HS-27A (cell line): ENCODE results near the gene TSKU.

ENCODE experiments used
- DNase-seq: peaks from one replicate; pipeline ENCODE4 v3.0.0-alpha.2; 2012; ENCODE audit warnings: low read depth, missing footprints

The TSKU gene, protein sequence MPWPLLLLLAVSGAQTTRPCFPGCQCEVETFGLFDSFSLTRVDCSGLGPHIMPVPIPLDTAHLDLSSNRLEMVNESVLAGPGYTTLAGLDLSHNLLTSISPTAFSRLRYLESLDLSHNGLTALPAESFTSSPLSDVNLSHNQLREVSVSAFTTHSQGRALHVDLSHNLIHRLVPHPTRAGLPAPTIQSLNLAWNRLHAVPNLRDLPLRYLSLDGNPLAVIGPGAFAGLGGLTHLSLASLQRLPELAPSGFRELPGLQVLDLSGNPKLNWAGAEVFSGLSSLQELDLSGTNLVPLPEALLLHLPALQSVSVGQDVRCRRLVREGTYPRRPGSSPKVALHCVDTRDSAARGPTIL

DNA sequence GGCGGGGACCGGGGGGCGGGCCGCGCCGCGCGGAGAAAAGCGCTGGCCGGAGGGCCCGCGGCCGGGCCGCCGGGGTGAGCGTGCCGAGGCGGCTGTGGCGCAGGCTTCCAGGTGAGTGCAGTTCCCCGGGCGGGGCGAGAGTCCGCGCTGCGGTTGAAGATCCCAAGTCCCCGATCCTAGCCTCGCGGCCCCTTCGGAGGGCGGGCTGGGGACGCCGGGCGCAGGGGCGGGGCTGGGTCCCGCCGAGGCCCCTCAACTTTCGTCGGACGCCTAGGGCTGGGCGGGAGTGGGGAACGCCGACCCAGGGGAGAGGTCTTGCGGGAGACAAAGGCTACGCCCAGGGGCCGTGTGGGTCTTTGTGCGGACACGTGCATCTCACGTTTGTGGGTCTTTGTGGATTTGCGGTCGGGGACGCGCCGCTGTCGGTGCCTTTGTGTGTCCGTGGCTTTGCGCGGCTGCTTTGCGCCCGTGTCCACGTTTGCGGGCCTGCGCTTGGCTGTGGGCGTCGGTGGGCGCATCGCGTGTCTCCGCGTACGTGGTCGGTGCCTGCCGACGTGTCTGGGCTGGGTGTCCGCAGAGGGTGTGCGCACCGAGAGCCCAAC lies at the start of gene TSKU:
TSS of gene TSKU (plus strand) at position 63 of the 602 bp plus-strand sequence. CDS start 12,261 bp downstream, outside the sequence.
- DNase-seq, result no peak

DNA sequence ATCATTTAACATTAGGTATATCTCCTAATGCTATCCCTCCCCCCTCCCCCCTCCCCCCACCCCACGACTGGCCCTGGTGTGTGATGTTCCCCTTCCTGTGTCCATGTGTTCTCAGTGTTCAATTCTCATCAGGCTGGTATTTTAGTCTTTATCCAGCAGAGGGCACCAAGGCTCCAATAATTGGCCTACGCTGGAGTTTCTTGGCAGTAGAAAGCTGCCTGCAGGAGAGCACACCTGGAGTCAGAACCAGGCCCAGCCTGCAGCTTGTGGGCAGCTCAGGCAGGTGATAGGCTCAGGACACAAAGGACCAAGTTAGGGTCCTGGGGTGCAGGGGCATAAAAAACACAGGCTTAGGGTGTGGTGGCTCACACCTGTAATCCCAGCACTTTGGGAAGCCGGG lies 49.2 kb upstream of the TSKU start:
- peak; percentile 36 for DNase-seq

DNA sequence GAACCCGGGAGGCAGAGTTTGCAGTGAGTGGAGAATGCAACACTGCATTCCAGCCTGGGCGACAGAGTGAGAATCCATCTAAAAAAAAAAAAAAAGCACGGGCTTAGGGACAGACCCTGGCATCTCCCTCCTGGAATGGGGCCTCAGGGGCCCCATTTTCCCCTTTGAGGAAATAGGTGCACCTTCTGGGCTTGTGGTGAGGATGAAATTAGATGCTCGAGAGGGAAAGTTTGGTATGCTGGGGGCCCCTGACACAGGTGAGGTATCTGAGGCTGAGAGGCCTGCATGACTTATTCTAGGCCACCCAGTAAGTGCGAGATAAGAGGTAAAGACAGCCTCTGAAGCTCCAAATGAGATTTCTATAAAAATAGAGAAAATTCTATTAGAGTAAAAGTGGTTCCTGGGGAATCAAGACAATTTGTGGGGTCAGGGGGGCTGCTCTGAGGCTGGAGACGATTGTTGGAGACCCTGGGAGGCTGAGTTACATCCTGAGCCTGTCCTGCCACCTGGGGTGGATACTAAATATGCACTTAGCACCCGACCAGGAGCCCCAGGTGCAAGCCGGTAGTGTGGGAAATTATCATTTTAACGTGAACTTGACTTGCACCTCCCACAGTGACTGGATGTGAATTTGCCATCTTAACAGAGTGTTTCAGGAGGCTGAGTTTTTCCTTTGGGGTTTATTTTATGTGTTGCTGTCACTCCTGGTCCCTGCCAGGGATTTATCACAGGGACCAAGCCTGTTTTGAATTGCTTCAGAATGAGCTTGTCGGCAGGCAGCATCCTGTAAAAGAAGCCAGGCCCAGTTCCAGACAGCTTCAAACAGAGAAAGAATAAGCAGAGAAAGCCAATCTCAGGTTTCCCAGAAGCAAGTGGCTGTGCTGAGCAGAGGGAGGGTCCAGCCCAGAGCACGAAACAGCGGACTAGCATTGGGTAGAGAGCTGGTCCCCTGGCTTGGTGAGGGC lies 48.4 kb upstream of the TSKU start:
- no peak for DNase-seq

DNA sequence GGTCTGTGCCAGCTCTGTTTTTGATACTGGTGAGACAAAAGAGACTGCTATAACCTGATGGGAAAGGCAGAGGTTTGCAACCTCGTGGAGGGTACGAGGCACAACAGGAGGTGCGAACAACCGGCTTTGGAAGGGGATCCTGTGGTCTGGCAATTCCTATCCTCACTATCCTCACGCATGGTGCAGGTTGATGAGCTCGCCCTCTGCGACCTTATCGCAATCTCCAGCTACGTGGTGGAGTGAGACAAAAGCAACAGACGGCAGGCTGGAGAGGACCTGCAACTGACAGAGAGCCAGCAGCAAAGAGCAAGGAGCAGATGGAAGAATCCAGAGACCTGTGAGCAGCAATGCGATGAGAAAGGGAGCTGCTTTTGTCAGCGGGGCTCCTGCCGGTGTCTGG lies 47.3 kb upstream of the TSKU start:
- DNase-seq, result no peak

DNA sequence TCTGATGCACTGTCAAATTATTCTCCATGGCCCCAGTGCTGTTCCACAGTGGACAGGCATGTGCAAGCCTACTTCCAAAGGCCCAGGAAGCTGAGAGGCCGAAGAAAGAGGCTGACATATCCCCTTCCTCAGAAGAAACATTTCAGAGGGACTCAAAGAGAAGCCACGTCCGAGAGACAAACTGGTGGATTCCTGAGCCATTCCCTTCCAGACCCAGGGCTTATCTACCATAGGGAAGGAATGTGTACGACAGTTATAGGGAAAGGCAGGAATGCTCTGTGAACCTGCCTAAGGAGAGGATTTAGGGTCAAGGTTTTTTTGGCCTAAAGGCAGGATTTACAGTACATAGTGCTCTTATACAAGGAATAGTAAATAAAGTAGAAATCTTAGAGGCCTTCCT lies 46.9 kb upstream of the TSKU start:
- no peak for DNase-seq

DNA sequence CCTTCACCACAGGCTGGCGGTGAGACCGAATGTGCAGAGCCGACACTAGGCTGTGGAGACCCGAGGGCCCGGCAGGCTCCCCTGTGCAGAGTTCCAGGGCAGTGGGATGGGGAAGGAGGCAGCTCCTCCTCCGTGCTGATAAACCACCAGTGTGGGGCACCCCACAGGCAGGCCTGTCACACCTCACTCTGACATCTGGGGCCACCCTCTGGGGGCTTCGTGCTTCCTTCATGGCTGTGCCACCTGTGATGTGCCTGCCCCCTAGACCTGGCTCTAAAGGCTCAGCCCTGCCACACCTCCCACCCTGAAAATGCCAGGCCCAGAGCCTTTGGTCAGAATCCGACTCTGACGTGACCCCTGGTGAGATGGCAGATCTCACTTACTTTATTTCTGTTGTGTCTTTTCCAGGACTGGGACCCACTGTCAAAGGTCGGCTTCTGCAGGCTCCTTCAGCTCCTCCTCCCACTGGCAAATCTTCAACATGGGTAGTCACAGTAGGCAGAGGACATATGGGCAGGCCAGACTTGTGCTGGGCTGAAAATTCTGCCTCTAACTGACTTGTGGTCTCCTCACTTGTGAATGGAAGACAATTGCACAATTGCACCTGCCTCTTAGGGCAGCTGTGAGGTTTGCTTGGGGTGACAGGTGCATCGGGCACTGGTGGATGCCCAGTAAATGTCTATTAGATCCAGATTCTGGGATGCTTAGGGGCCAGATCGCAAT lies 46.2 kb upstream of the TSKU start:
- no peak for DNase-seq

DNA sequence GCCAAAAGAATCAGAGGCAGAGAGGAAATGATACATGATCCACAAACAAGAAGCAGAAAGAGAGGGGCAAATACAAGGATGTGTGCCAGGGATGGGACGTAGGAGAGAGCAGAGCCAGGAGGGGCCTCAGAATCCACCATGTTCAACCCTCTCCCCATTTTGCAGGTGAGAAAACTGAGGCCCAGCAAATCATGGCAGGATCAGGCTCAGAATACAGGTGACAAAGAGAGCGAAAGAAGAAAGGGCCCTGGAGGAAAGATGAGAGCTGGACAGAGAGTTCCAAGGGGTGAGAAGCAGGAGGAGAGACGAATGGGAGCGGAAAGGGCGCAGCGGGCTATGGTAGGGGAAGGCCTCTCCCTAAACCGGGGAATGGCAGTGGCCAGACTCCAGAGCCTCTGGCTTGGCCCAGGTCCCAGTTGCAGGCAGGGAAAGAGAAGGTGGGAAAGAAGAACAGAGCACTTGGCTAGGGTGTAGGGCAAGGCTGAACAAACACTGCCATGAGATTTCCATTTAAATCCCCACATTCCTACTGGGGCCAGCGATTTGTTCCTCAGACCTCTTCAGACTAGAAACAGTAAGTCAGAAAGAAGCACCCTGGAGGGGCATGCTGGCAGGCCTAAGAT lies 44.4 kb upstream of the TSKU start:
- no peak for DNase-seq

DNA sequence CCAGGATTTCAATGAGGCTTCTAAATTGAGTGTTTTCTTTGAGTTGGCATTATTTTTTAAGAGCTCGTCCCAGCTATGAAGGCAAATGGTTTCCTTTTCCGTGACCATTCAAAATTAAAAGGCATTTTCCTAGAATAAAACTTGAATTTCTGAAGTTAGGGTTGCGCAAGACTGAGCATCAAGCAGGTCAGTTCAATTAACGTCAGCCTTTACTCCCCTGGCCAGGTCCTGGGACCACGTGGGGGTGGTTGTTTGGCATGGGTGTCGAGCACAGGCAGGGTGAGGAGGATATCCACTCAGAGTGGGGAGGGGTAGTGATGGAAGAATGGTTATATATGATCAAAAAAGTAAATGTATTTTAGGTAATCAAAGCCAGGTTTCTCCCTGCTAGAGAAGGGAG lies 43.4 kb upstream of the TSKU start:
- DNase-seq, result no peak

DNA sequence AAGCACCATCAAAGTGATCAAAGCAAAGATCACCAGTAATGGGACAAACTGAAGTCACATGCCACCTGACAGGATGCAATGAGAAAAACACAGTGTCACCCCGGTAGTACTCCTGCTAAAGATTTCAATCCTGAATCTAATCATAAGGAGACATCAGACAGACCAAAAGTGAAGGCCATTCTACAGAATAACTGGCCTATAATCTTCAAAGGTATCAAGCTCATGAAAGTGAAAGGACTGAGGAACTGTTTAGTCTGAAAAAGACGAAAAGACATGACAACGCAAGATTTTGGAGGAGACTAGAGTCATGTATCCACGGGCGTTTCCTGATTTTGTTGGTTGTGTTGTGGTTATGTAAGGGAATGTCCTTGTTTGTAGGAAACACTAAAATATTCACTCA lies 42.4 kb upstream of the TSKU start:
- DNase-seq, result no peak

DNA sequence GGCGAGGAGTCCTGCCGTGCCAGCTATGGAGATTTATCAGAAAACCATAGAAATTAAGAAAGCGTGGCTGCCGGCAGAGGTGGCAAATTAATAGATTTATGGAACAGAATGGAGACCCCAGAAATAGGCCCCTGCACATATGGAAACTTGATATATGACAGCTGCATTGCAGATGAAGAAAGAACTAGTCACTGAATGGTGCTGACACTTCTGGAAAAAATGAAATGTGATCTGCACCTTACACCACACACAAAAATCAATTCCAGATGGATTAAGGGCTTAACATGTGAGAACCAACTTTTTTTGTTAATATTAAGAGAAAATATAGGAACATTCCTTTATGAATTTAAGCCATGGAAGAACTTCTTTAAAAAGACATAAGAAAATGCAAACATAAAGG lies 40.3 kb upstream of the TSKU start:
- no peak for DNase-seq

DNA sequence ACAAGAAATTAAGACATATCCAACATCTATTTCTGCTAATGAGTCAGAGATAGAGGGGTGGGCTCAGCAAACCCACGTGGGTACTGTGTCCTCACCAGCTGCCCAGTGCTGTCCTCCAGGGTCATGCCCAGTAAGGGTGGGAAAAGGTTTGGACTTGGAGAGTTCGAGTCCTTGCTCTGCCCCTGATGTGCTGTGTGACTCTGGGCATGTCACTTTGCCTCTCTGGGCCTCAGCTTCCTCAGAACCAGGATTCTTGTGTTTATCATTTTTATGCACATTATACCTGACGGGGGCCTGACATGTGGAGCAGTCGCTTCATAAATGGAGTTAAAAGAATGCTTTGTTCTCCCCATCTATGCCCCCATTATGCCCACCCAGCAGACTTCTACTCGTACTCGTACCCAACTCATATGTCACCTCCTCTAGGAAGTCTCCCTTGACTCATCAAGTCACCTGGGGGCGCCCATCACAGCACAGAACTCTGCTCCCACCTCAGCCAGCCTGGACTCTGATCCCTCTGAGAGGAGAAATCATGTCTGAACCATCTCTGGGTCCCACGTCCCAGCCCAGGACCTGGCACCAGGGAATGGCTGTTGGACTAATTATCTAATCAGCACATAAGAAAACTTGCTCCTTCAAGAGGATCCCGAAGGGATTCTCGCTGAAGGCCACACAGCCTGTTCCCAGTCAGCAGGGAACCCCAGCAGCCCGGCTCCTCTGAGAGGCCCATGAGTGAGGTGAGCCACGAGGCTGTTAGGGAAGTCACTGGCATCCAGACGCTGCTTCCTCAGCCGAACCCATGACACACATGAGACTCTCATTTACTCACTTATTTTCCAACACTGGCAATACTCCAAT lies 38.7 kb upstream of the TSKU start:
- no peak for DNase-seq

DNA sequence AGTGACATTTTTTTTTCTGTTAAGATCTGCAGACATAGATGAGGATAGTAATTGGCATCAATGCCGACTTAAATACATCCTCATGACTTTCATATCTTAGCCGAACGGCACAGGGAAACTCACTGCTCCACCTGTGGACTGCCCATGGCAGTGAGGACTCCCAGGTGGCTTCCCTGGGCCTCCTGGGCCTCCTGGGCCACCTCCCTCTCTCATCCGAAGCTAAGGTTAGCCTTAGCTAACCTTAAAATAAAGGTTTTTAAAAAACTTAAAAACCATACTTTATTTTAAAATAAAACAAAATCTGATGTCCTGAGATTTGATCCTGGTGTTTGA lies 38.1 kb upstream of the TSKU start:
- no peak for DNase-seq

DNA sequence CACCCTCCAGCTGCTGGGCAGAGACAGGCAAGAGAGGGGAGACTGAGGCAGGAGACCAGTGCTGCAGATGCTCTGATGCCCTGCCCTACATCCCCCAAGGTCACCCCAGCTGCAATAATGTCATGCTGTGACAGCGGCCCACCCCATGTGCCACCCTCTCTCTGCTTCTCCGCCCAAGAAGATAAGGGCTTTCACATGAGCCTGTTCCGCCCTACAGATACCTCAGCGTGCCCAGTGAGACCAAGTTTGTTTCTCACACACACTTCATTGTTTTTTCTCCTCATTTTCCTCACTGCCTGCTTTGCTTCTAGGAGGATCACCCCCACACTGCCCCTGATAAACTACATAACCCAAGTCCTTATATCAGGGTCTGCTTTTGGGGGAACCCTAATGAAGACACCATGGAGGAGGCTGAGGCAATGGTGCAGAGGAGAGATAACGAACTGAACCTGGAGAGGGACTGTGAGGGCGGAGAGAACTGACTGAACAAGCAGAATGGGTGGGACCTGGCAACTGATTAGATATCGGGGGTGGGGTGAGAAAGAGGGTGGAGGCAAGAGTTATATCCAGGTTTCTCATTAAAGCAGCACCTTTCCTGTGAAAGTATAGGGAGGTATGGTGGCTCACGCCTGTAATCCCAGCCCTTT lies 37.5 kb upstream of the TSKU start:
- DNase-seq, result no peak

DNA sequence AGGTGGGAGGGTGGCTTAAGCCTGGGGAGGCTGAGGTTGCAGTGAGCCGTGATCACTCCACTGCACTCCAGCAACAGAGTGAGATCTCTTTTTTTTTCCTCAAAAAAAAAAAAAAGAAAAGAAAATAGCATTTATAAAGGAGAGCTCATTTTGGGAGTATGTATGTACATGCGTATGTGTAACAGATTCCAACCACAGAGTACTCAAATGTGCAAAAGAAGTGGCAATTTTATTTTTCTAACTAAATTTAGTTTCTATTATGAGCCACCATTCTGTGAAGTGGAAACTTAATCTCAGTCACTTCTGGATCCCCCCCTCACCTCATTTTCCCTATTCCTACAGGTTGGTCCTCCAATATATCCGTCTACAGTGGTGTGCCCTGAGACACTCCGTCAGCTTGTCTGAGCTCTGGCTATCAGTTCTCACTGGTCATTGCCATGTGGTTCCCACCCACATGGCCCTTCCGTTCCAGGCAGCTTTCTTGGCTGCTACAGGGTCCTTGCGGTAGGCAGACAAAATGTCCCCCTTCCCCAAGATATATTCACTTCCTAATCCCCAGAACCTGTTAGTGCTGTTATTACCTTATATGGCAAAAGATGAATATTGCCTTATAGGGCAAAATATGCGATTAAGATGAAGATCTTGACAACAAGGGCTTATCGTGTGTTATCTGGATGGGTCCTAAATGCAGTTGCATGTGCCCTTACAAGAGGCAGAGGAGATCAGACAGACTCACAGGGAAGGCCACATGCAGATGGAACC lies 35.8 kb upstream of the TSKU start:
- DNase-seq, result no peak

DNA sequence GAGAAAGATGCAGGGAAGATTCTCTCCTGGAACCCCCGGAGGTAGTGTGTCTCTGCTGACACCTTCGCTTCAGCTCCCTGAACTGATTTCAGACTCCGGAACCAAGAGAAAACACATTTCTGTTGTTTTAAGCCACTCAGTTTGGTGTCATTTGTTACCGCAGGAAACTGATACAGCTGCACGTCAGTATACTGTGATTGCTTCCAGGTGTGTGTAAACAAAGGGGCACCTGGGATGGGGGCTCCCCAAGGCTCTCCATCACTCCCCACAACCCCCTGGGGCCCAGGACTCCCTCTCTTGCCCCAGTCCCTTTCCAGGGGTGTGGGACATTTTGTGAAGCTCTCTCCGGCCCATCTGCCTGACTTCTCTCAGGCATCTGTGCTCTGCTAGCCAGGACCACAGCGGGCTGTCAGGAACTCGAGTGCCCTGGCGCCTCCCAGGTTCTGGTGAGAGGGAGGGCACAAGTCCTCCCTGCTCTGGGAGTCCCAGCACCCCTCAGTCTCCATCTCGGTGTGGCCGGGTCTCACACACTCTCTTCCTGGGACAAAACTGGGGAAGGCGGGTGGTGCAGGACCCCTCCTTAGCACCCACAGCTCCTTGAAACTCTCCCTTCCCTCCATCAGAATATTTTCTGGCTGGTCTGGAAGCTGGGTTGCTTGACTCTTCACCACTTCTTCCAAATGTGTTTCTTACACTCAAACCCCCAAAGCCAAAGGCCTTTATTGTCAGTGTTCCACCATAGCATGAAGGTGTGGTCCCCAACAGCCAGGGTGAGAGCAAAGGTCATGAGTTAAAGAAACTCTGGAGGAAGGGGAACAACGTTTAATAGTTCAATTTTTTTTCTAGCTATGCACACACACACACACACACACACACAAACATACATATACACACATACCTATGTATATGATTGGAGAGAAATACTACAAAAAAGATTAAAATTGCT lies 35.0 kb upstream of the TSKU start:
- DNase-seq, result no peak

DNA sequence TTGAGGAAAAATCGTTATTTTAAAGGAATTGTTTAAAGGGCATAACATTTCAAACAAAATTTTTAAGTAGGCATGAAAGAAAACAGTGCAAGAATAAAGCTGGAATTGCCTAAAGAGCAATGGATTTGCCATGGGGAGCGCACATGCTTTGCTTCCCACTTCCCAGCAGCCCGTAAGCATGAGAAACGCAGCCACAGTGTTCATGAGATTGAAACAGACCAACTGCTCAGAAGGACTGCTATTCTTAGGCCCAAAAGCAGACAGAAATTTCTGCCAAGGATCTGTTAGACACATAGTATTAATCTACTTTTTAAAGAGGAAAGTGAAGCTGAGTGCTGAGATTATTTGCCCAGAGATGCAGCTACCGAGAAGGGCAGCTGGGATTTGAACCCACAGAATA lies 34.2 kb upstream of the TSKU start:
- DNase-seq, result no peak

DNA sequence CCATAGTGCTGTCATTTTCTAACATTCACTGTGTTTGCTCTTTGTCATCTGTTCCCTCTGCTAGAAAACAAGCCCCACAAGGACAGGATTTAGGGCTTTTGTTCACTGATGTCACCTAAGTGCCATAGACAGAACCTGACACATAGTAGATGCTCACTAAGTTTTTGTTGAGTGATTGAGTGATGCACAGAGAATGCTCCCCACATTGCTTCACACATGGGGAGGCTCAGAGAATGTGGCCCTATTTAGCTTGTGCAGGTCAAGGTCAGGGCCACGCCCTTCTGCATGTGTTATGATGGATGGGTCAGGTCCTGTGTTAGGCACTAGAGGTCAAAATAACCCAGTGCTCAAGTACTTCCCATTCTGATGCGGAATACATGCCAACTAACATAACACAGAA lies 33.1 kb upstream of the TSKU start:
- no peak for DNase-seq

DNA sequence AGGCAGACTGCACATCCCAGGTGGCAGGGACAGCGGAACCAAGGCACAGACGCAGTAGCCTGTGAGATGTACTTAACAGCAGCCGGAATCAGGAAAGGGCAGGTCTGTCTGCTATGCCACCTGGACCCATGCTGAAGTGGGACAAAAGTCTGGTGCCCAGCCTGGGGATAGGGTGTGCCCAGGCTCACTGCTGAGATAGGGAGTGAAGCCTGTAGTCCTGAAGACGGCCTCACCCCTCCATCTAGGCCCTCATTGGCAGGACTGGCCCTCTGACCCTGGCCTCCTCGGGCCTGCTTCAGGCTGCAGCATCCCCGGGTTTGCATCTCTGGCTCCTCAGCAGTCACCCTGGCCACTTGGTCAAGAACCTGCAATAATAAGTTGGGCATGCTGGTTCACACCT lies 32.4 kb upstream of the TSKU start:
- no peak for DNase-seq
